ENCODE results near the gene ZNF91. TPM values are rescaled to one million over a fixed set of nuclear protein-coding genes. Genes with fewer than 3 reads are reported as not detected.
"Not testable (repeated sequence)": the region's sequence is repeated elsewhere in the genome, so short reads cannot be mapped to it uniquely, and the experiment has no call there.

The ZNF91 gene
- total RNA-seq, 1 experiment from 2014 or later, result 43.5 TPM

DNA sequence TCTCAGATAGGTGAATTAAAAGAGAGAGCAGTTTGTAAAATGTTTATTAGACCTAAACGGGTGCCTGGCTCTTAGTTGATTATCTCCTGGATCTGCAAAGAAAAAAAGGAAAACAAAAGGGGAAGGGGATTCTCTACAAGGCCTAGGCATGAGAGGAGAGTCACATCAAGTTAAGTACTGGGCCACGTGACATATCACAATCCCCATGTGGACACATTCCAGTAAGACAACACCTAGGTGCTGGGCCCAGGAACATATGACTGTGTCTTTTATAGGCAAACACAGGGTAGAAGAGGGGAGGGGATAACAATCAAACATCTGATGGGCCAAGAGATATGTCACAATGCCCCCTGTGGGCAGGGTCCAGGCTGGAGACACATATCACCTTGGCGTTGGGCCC is 4.2 kb upstream of the ZNF91 start:
- Mint-ChIP-seq H3K27me3 (ENCODE audit: low read depth) (no peaks in the 10 kb centered on the region), H3K4me3 (no peak overlapping the region; a peak in 1 of 5 replicates), H3K27ac (peak overlapping the region in 2 of 3 experiments; percentile 9 to 79; a peak in 2 of 7 replicates), H3K9me3 (no peaks in the 10 kb centered on the region; a peak in 1 of 5 replicates), H3K36me3 (ENCODE audit: insufficient read depth in 1 of 3, low read depth in 3 of 3) (peaks cover 46 to 54% (median 51%) of the 10 kb centered on the region in 3 experiments), H3K4me1 (peaks cover 0 to 2% of the 10 kb centered on the region in 2 experiments; a peak in 1 of 4 replicates)
- no peaks in the 10 kb centered on the region for H3K27me3 ChIP-seq (ENCODE audit: insufficient read depth, low read length)
- no peak overlapping the region for H4K91ac ChIP-seq (ENCODE audit: insufficient read length, low read depth, low read length)
- no peak overlapping the region for H2AK5ac ChIP-seq (ENCODE audit: insufficient read length, low read length)
- no CpG with 5 or more reads among the region's 3 CpGs for WGBS (ENCODE audit: extremely low coverage, insufficient read length, low lambda C conversion rate)
- TF ChIP-seq, protein P1, sequence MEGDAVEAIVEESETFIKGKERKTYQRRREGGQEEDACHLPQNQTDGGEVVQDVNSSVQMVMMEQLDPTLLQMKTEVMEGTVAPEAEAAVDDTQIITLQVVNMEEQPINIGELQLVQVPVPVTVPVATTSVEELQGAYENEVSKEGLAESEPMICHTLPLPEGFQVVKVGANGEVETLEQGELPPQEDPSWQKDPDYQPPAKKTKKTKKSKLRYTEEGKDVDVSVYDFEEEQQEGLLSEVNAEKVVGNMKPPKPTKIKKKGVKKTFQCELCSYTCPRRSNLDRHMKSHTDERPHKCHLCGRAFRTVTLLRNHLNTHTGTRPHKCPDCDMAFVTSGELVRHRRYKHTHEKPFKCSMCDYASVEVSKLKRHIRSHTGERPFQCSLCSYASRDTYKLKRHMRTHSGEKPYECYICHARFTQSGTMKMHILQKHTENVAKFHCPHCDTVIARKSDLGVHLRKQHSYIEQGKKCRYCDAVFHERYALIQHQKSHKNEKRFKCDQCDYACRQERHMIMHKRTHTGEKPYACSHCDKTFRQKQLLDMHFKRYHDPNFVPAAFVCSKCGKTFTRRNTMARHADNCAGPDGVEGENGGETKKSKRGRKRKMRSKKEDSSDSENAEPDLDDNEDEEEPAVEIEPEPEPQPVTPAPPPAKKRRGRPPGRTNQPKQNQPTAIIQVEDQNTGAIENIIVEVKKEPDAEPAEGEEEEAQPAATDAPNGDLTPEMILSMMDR (conservative IDR thresholded peaks at IDR 0.05), result no peak
- H2BK5ac ChIP-seq (ENCODE audit: insufficient read length, low read length), result no peak overlapping the region
- H2BK12ac ChIP-seq (ENCODE audit: insufficient read length, low read depth, low read length), result no peak overlapping the region
- no peak overlapping the region for H3K18ac ChIP-seq (ENCODE audit: insufficient read length, low read depth, low read length)
- H3K4me2 ChIP-seq (ENCODE audit: insufficient read depth, insufficient read length, low read length), result no peak overlapping the region
- H3K79me2 ChIP-seq (ENCODE audit: insufficient read depth, low read length), result no peaks in the 10 kb centered on the region; the same call in 1 of the 2 replicates
- no peaks in the 10 kb centered on the region for H3K4me1 ChIP-seq (ENCODE audit: insufficient read depth, low read length)
- no peak overlapping the region for H4K8ac ChIP-seq (replicated peaks; ENCODE audit: insufficient read length, low read depth, low read length)
- no peak overlapping the region for H3K56ac ChIP-seq (ENCODE audit: insufficient read length, low read depth, low read length)
- H3K9ac ChIP-seq (ENCODE audit: extremely low read depth, insufficient read length, low read length), result no peak overlapping the region
- H3K27ac ChIP-seq (ENCODE audit: insufficient read length, low read depth, low read length), result no peak overlapping the region
- no peak overlapping the region for H3K14ac ChIP-seq (ENCODE audit: insufficient read depth, low read length)
- H3K4ac ChIP-seq (ENCODE audit: low read depth, low read length), result no peak overlapping the region
- no peak overlapping the region for H2BK20ac ChIP-seq (ENCODE audit: low read depth, low read length, poor library complexity, severe bottlenecking)
- DNase-seq, result no peak
- no peaks in the 10 kb centered on the region for H3K9me3 ChIP-seq (ENCODE audit: control insufficient read depth, low read depth, low read length)
- no peak overlapping the region for H2AFZ ChIP-seq (ENCODE audit: low read length)
- H4K20me1 ChIP-seq (ENCODE audit: control insufficient read depth, insufficient read depth, insufficient read length), result no peaks in the 10 kb centered on the region
- no peak overlapping the region for H2BK120ac ChIP-seq (ENCODE audit: low read depth, low read length, poor library complexity, severe bottlenecking)
- H3K23ac ChIP-seq (ENCODE audit: insufficient read length, low read depth, low read length), result no peak overlapping the region
- H2BK15ac ChIP-seq (ENCODE audit: low read depth, low read length), result no peak overlapping the region
- H3K79me1 ChIP-seq (ENCODE audit: insufficient read depth, low read depth, low read length, poor library complexity, severe bottlenecking), result no peaks in the 10 kb centered on the region
- peaks cover under 1% of the 10 kb centered on the region for H3K23me2 ChIP-seq (ENCODE audit: insufficient read length, low read depth, low read length, poor library complexity, severe bottlenecking)
- H4K5ac ChIP-seq (ENCODE audit: insufficient read length, low read depth, low read length), result no peak overlapping the region
- no peak overlapping the region for H3T11ph ChIP-seq (ENCODE audit: low read length)

GRCh38 chr19:23395722-23396117 is 449 bp upstream of the ZNF91 start:
- not testable (repeated sequence) for H2BK5ac ChIP-seq (ENCODE audit: insufficient read length, low read length); H3K9me3 Mint-ChIP-seq; H3K56ac ChIP-seq (ENCODE audit: insufficient read length, low read depth, low read length); H3K27me3 ChIP-seq (ENCODE audit: insufficient read depth, low read length); H2AFZ ChIP-seq (ENCODE audit: low read length); H3K14ac ChIP-seq (ENCODE audit: insufficient read depth, low read length); H3T11ph ChIP-seq (ENCODE audit: low read length); H3K23me2 ChIP-seq (ENCODE audit: insufficient read length, low read depth, low read length, poor library complexity, severe bottlenecking); H3K4ac ChIP-seq (ENCODE audit: low read depth, low read length); H3K27ac Mint-ChIP-seq; H3K27ac ChIP-seq (ENCODE audit: insufficient read length, low read depth, low read length); H2BK12ac ChIP-seq (ENCODE audit: insufficient read length, low read depth, low read length); H2AK5ac ChIP-seq (ENCODE audit: insufficient read length, low read length); DNase-seq; H3K23ac ChIP-seq (ENCODE audit: insufficient read length, low read depth, low read length); H3K4me2 ChIP-seq (ENCODE audit: insufficient read depth, insufficient read length, low read length); H4K20me1 ChIP-seq (ENCODE audit: control insufficient read depth, insufficient read depth, insufficient read length); H3K79me1 ChIP-seq (ENCODE audit: insufficient read depth, low read depth, low read length, poor library complexity, severe bottlenecking); H4K91ac ChIP-seq (ENCODE audit: insufficient read length, low read depth, low read length); H3K18ac ChIP-seq (ENCODE audit: insufficient read length, low read depth, low read length); H3K9me3 ChIP-seq (ENCODE audit: control insufficient read depth, low read depth, low read length); H3K9ac ChIP-seq (ENCODE audit: extremely low read depth, insufficient read length, low read length); H3K4me1 ChIP-seq (ENCODE audit: insufficient read depth, low read length); H3K79me2 ChIP-seq (ENCODE audit: insufficient read depth, low read length); H4K8ac ChIP-seq (replicated peaks; ENCODE audit: insufficient read length, low read depth, low read length); H2BK20ac ChIP-seq (ENCODE audit: low read depth, low read length, poor library complexity, severe bottlenecking); H4K5ac ChIP-seq (ENCODE audit: insufficient read length, low read depth, low read length); H2BK120ac ChIP-seq (ENCODE audit: low read depth, low read length, poor library complexity, severe bottlenecking); H2BK15ac ChIP-seq (ENCODE audit: low read depth, low read length); H3K27me3 Mint-ChIP-seq (ENCODE audit: low read depth)
- WGBS (ENCODE audit: extremely low coverage, insufficient read length, low lambda C conversion rate), result no CpG with 5 or more reads among the region's 10 CpGs
- H3K4me1 Mint-ChIP-seq, result peaks cover 18 to 19% of the 10 kb centered on the region in 2 experiments
- H3K4me3 Mint-ChIP-seq, result peak overlapping the region in 1 of 2 experiments; percentile 98; a peak in 2 of 5 replicates
- peaks cover 31 to 38% (median 37%) of the 10 kb centered on the region in 3 experiments for H3K36me3 Mint-ChIP-seq (ENCODE audit: insufficient read depth in 1 of 3, low read depth in 3 of 3)

Measured in H9 (cell line).